ENCODE measurements around the gene DEXI.

DNA sequence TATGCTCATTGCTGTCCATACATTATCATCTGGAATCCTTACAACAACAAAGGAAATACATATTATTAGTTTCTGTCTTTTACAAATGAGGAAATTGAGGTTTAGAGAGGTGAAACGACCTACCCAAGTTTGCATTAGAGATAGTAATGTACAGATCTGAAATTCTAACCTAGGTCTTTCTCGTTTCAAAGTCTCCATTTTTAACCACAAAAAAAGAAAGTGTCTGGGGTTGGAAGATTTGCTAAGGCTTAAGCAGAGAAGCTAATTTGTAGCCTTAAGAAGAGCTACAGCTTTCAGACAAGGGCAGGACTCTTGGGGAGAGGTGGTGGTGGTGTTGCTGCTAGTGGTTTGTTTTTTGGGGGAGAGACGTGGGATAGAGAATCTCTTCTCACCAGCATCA, 46.1 kb downstream of the DEXI start:
- TF ChIP-seq, protein P1, sequence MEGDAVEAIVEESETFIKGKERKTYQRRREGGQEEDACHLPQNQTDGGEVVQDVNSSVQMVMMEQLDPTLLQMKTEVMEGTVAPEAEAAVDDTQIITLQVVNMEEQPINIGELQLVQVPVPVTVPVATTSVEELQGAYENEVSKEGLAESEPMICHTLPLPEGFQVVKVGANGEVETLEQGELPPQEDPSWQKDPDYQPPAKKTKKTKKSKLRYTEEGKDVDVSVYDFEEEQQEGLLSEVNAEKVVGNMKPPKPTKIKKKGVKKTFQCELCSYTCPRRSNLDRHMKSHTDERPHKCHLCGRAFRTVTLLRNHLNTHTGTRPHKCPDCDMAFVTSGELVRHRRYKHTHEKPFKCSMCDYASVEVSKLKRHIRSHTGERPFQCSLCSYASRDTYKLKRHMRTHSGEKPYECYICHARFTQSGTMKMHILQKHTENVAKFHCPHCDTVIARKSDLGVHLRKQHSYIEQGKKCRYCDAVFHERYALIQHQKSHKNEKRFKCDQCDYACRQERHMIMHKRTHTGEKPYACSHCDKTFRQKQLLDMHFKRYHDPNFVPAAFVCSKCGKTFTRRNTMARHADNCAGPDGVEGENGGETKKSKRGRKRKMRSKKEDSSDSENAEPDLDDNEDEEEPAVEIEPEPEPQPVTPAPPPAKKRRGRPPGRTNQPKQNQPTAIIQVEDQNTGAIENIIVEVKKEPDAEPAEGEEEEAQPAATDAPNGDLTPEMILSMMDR (conservative IDR thresholded peaks at IDR 0.05; ENCODE audit: low read depth, low read length): no peak
- TF ChIP-seq EZH2phosphoT487 (IDR thresholded peaks at IDR 0.05; ENCODE audit: borderline replicate concordance, low read length): no peak
- TF ChIP-seq EZH2 (IDR thresholded peaks at IDR 0.05; ENCODE audit: low read length, unreplicated experiment): no peak

All from PC-3 (cell line).